GM23338 (cell line): ENCODE measurements around the gene OST4. TPM values are rescaled to one million over a fixed set of nuclear protein-coding genes. Genes with fewer than 3 reads are reported as not detected.

Experiments
- polyA plus RNA-seq: library from polyadenylated mRNA; unstranded; fragments of >200 nt; fragmentation: Nextera tagmentation; extraction: Ambion mirVana; gene quantifications from 2 replicates; pipeline ENCODE4 v1.2.1, GENCODE V29; 2016
- total RNA-seq: library from RNA; depleted of rRNA; stranded (reverse); fragments of >200 nt; shearing (Covaris generic); gene quantifications from 2 replicates; pipeline ENCODE4 v1.2.3, GENCODE V29; 2014; rRNA removed

OST4 gene
- total and polyA plus RNA-seq, 2 experiments from 2014 or later: 226 to 568 TPM

Other genes with a start within 250 kb of the OST4 start
- gene DPYSL5, start 223.5 kb downstream of the OST4 start, total RNA-seq: 8.1 and 10.3 TPM in 2 replicates
- 2.6 and 3.1 TPM in 2 replicates for gene DPYSL5, start 223.5 kb downstream of the OST4 start, polyA plus RNA-seq
- gene MAPRE3, start 101.0 kb downstream of the OST4 start, total RNA-seq: 3.7 and 4.5 TPM in 2 replicates
- 3.3 and 3.5 TPM in 2 replicates for gene MAPRE3, start 101.0 kb downstream of the OST4 start, polyA plus RNA-seq
- 34.2 and 36.5 TPM in 2 replicates for gene TMEM214, start 38.7 kb downstream of the OST4 start, total RNA-seq
- gene TMEM214, start 38.7 kb downstream of the OST4 start, polyA plus RNA-seq: 16.2 and 18.4 TPM in 2 replicates
- gene AGBL5, start 20.0 kb downstream of the OST4 start, total RNA-seq: 31.3 and 32.9 TPM in 2 replicates
- 17.9 and 18.5 TPM in 2 replicates for gene AGBL5, start 20.0 kb downstream of the OST4 start, polyA plus RNA-seq
- 4.8 and 15.4 TPM in 2 replicates for gene EMILIN1, start 7.0 kb upstream of the OST4 start, total RNA-seq
- 3.2 and 4.5 TPM in 2 replicates for gene EMILIN1, start 7.0 kb upstream of the OST4 start, polyA plus RNA-seq
- 8.8 and 9.7 TPM in 2 replicates for gene KHK, start 15.1 kb upstream of the OST4 start, total RNA-seq
- 8.4 and 9.7 TPM in 2 replicates for gene KHK, start 15.1 kb upstream of the OST4 start, polyA plus RNA-seq
- gene CGREF1, start 47.5 kb upstream of the OST4 start, total RNA-seq: 2.3 and 4.1 TPM in 2 replicates
- 3.5 and 4.5 TPM in 2 replicates for gene CGREF1, start 47.5 kb upstream of the OST4 start, polyA plus RNA-seq
- 0.19 and 0.38 TPM in 2 replicates for gene ABHD1, start 52.2 kb upstream of the OST4 start, total RNA-seq
- gene ABHD1, start 52.2 kb upstream of the OST4 start, polyA plus RNA-seq: 0.55 and 0.66 TPM in 2 replicates
- 65.9 and 79.7 TPM in 2 replicates for gene PREB, start 63.0 kb upstream of the OST4 start, total RNA-seq
- 39.0 and 41.2 TPM in 2 replicates for gene PREB, start 63.0 kb upstream of the OST4 start, polyA plus RNA-seq
- gene PRR30, start 67.8 kb upstream of the OST4 start, total RNA-seq: not detected in 2 replicates
- not detected in 2 replicates for gene PRR30, start 67.8 kb upstream of the OST4 start, polyA plus RNA-seq
- gene TCF23, start 77.3 kb upstream of the OST4 start, total RNA-seq: 0.07 TPM in 1 of 2 replicates, not detected in the other
- gene TCF23, start 77.3 kb upstream of the OST4 start, polyA plus RNA-seq: 0.03 TPM in 1 of 2 replicates, not detected in the other
- 98.3 and 129 TPM in 2 replicates for gene ATRAID, start 140.4 kb upstream of the OST4 start, total RNA-seq
- 154 and 164 TPM in 2 replicates for gene ATRAID, start 140.4 kb upstream of the OST4 start, polyA plus RNA-seq
- 138 and 153 TPM in 2 replicates for gene SLC5A6, start 140.6 kb upstream of the OST4 start, total RNA-seq
- 41.0 and 44.3 TPM in 2 replicates for gene SLC5A6, start 140.6 kb upstream of the OST4 start, polyA plus RNA-seq
- 126 and 147 TPM in 2 replicates for gene CAD, start 145.7 kb upstream of the OST4 start, total RNA-seq
- gene CAD, start 145.7 kb upstream of the OST4 start, polyA plus RNA-seq: 38.1 and 39.2 TPM in 2 replicates
- 5.1 and 8.3 TPM in 2 replicates for gene SLC30A3, start 191.4 kb upstream of the OST4 start, total RNA-seq
- 4.1 and 6.0 TPM in 2 replicates for gene SLC30A3, start 191.4 kb upstream of the OST4 start, polyA plus RNA-seq
- 0.39 and 0.59 TPM in 2 replicates for gene DNAJC5G, start 203.8 kb upstream of the OST4 start, total RNA-seq
- gene DNAJC5G, start 203.8 kb upstream of the OST4 start, polyA plus RNA-seq: not detected in 2 replicates
- 3.3 and 4.5 TPM in 2 replicates for gene TRIM54, start 210.8 kb upstream of the OST4 start, total RNA-seq
- 1.6 and 3.4 TPM in 2 replicates for gene TRIM54, start 210.8 kb upstream of the OST4 start, polyA plus RNA-seq
- 0.59 TPM in 1 of 2 replicates, not detected in the other for gene UCN, start 236.8 kb upstream of the OST4 start, total RNA-seq
- gene UCN, start 236.8 kb upstream of the OST4 start, polyA plus RNA-seq: 0.30 and 0.99 TPM in 2 replicates